M059J (cell line): ENCODE measurements around the gene SIKE1. TPM values are rescaled to one million over a fixed set of nuclear protein-coding genes. Genes with fewer than 3 reads are reported as not detected.
A peak's percentile ranks its signal among the peaks of the same experiment; 100 is the strongest.
"Not testable (repeated sequence)": the region's sequence is repeated elsewhere in the genome, so short reads cannot be mapped to it uniquely, and the experiment has no call there.

ENCODE experiments used
- DNase-seq: peaks from one replicate; pipeline ENCODE4 v3.0.0-alpha.2; 2012; ENCODE audit warnings: low read depth
- total RNA-seq: library from RNA; depleted of rRNA; stranded (reverse); fragments of >200 nt; shearing (Covaris generic); gene quantifications from 2 replicates; pipeline ENCODE4 v1.2.3, GENCODE V29; 2014; rRNA removed

Gene SIKE1
- 58.3 and 96.4 TPM in 2 replicates for total RNA-seq

DNA sequence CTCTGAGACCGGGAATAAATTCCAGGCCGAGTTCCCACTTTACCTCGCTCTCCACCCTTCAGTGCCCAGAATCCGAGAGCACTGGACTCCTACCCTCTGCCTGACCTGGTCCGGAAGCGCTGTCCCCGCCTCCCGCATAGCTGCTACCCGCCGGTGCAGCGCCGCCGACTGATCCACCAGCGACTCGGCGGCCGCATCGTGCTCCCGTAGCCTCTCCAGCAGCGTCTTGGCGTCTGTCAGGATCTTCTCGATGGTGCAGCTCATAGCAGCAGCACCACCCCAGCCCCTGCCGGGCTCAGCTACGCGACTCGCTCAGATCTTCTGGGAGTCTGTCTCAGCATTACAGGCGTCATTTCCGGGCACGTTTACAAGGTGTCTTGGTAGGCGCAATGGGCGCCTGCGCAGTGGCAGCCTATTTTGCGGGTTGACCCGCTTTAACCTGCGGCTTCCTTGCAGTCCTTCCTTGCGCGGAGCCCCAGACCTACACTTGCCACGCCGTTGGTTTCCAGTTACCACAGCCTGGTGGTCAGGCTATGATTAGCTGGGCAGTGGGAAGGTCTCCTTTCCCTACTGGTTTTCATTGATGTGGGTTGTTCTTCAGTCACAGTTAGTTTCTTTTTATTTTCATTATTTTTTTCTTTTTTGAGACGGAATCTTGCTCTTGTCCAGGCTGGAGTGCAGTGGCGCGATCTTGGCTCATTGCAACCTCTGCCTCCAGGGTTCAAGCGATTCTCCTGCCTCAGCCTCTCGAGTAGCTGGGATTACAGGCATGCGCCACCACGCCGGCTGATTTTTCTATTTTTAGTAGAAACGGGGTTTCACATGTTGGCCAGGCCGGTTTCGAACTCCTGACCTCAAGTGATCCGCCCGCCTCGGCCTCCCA, at the start of gene SIKE1:
Gene SIKE1, minus strand, starts transcription at position 342 of the 883 bp plus-strand sequence. Its CDS starts 78 bp downstream, at position 264.
- DNase-seq, result peak; percentile 97

DNA sequence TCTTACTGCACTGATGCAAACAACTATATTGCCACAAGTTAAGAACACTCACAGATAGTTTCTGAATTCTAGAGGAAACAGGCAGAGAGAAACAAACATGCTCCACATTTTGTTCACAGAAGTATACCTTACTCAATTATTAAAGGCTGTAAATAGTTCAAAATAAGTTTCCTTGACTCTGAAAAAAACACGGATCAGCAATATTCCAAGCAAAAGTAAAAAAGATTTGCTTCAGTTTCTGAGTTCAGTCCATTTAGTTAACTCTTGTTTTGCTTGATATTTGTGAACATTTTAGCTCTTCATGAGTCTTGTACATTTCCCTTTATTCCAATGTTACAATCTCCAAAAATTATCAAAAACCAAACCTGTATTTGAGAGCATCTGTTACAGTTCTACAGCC, 49.6 kb upstream of the SIKE1 start:
- DNase-seq, result not testable (repeated sequence)

GRCh38 chr1:114828251-114828650, 47.8 kb upstream of the SIKE1 start:
- peak; percentile 53 for DNase-seq

DNA sequence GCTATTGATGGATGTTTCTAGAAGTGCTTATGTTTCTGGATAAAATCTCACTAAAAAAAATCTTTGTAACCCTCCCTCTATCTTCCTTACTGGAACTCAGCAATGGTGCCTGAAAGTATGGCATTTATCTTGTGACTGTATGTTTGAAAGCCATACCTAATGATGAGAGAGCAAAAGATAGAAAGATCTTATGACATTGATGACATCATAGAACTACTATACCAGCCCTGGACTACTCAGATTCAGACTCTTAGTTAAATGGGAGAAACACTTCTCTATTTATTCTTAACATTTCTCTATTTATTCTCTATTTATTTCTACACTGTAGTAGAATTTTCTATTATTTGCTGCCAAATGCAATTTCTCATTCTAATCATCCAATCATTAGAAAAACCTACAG, 41.5 kb upstream of the SIKE1 start:
- no peak for DNase-seq

- no peak for DNase-seq
Measured at GRCh38 chr1:114820392-114820791, 39.9 kb upstream of the SIKE1 start.

DNA sequence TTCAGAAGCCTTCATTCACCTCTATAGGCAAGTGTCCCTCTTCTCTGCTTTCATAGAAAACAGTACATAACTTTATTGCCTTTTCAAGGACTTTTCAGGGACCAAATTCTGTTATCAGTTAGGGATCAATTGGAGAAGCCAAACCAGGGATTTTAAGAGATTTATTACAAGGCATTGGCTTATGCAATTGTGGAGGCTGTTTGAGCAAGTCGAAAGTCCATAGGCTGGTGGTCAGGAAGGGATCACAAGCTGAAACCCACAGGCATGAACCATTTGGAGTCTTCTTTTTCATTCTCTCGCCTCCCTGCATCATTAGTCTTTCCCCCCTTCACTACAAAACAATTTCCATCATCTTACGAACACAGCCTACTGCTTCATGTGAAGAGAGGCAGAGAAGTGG, 39.4 kb upstream of the SIKE1 start:
- DNase-seq, result no peak

DNA sequence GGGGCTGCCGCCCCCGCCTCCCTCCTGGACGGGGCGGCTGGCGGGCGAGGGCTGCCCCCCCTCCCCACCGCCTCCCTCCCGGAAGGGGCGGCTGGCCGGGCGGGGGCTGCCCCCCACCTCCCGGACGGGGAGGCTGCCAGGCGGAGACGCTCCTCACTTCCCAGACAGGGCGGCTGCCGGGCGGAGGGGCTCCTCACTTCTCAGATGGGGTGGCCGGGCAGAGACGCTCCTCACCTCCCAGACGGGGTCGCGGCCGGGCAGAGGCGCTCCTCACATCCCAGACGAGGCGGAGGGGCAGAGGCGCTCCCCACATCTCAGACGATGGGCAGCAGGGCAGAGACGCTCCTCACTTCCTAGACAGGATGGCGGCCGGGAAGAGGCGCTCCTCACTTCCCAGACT, 24.0 kb upstream of the SIKE1 start:
- not testable (repeated sequence) for DNase-seq

GRCh38 chr1:114803001-114803400, 22.5 kb upstream of the SIKE1 start:
- no peak for DNase-seq

DNA sequence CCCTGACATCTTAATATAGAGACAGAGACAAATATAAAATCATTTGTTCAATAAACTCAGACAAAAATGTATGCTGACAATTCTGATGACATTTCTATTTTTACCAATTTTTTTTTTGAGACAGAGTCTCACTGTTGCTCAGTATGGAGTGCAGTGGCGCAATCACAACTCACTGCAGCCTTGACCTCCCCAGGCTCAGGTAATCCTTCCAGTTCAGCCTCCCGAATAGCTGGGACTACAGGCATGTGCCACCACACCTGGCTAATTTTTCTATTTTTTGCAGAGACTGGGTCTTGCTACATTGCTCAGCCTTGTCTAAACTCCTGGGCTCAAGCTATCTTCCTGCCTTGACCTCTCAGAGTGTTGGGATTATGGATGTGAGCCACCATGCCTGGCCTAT, 13.6 kb upstream of the SIKE1 start:
- no peak for DNase-seq

DNA sequence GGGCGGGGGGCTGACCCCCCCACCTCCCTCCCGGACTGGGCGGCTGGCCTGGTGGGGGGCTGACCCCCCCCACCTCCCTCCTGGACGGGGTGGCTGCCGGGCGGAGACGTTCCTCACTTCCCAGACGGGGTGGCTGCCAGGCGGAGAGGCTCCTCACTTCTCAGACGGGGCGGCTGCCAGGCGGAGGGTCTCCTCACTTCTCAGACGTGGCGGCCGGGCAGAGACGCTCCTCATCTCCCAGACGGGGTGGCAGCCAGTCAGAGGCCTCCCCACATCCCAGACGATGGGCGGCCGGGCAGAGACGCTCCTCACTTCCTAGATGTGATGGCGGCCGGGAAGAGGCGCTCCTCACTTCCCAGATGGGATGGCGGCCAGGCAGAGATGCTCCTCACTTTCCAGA, 10.1 kb upstream of the SIKE1 start:
- not testable (repeated sequence) for DNase-seq

GRCh38 chr1:114786440-114786839, 6.0 kb upstream of the SIKE1 start:
- not testable (repeated sequence) for DNase-seq

DNA sequence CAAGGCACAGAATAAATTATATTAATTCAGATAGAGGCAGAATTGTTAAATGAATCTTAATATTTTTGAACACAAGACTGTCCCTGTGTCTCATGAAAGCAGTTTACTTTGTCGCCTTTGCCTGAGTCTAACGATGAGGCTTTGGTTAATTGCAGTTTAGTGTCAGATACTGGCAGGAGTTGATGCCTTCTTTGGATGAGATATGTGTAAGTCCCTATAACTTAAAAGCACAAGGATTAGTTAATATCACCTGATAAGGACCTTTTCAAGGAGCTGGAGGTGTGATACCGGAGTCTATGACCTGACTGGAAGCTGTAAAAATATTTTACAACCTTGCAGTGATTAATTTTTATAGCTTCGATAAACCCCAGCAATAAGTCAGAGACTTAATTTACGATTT, 2.0 kb upstream of the SIKE1 start:
- no peak for DNase-seq

DNA sequence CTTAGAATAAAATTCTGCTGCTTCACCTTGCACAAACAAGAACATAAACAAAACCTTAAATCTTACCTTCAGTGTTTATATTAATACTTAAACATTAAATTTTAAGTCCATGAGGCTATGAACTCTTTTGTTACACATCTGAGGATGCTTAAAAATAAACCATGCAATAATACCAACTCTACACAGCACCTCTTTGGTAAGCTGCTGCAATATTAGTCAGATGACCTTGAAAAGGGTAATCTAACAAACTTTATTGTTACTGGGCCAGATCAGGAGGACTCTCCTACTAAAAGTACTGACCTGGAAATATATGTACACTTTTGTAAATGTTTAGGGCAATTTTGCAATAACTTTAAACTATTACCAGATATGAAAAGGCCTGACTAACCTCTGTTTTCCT, 763 bp downstream of the SIKE1 start:
- no peak for DNase-seq

- not testable (repeated sequence) for DNase-seq
Measured at GRCh38 chr1:114776726-114777125, 3.8 kb downstream of the SIKE1 start.

DNA sequence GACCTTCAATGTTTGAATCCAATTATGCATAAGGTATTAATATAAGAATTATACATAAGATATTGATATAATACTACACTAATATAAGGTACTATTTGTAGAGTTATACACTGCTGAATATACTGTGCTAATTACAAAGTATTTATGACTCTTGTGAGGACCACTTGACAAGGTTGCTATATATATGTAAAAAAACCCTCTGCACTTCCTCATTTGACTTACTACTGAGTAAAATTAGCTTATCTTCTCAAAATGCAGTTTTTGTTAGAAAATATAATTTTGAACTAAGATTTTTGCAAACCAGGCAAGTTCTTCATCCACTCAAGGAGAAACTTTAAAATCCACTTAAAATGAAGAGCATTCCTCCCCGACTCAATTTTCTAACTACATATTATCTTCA, 8.5 kb downstream of the SIKE1 start:
- no peak for DNase-seq

GRCh38 chr1:114770989-114771388, 9.5 kb downstream of the SIKE1 start:
- DNase-seq, result no peak

GRCh38 chr1:114764689-114765088, 15.8 kb downstream of the SIKE1 start:
- no peak for DNase-seq

DNA sequence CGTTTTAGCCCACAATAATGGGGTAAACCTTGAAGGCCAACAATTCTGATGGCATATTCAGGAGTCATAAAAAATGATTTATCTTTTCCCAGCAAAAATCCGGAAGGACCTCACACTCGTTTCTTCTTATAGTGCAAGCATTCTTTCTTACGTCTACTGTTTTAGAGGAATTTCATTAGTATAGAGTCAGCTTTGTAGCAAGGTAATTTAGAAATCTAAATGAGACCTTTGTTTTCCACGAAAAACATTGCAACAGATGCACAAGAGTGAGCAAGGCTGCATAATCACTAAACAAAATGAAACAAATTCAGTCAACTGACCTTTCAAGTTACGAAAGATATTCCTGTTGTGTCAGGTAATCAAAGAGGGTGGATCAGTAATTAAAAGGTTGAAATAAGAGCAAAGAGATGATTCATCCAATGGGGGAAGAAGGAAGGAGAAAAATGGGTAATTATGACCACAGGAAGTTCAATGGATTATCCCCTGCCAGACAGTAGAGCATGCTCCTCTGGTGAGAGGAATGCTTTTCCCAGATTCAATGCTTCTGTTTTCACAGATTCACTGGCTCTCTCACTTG, 22.1 kb downstream of the SIKE1 start:
- DNase-seq, result peak; percentile 61

DNA sequence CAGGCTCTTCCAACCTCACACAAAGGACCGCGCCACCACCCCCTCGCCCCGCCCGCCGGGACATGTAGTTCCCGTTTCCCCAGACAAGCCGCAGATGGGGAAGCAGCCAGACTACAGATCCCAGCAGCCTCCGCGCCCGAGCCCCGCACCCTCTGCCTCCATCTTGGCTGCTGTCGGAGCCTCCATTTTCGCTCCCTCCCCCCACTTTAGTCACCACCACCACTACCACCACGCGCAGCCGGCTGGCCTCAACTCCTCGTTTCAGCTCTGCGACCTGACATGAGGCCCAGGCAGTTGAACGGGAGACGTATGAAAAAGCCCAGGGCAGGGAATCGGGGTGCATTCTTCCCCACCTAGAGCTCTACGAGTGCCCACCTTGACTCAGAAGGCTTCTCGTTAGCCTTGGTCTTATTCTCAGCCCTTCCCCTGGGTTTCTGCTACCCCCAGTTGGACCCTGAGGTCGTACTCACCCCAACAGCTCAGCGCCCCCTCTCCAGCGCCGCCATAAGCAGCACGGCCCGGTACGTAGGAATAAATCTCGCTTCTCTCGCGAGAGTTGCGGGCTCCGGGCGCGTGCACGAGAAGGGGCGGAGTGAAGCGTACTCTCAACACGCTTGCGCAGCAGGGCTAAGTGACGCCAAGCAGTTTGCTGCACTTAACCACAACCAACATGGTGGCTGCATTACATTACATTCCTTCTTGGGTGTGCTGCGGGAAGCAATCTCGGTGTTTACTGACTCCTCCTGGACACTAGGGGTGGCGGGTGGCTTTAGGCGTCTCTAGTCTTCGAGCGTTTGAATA, 22.8 kb downstream of the SIKE1 start, which contains the start of gene CSDE1:
Gene CSDE1, minus strand, starts transcription at position 530 of the 801 bp plus-strand sequence. CDS start 18,094 bp downstream, outside the sequence.
- peak; percentile 98 for DNase-seq

GRCh38 chr1:114756949-114757454, 23.5 kb downstream of the SIKE1 start:
- peak; percentile 9 for DNase-seq

DNA sequence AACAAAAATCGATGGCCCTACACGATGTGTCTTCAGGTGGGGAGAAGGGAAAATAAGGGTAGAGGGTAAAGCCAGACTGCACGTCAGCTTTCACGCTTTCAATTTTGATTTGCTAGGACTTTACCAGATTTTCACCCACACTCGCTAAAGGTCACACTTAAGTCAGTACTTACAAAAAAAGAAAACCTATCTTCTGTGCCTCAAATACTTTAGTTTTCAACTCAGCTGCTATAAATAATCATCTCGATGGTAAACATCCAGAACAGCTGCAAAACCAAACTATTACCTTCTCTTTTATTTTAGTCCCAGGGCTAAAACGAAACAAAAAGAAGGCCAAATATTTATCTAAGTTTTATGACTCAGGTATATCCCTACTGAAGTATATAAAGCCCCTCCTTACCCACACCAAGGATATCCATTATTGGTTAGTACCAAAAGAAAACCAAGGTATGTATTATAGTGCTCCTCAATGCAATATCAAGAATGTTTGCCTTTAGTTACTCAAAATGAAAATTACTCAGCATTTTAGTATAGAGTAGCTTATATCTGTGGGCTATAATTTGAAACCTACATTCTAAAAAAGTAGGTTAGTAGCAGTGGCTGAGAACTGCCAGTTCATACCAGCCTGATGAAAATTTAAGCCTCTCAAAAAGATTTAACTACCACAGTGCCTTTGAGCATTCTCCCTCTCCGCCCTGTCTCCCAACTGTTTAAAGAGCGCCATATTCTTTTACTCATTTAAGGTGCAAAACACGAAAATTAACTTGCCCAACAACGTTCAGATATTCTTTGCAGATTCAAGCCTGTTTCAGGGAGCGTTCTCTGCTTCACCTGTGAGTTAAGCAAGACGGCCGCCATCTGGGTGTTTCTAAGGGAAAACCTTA, 24.2 kb downstream of the SIKE1 start:
- peak; percentile 7 for DNase-seq
